MG63 (cell line): ENCODE data around the gene TENT4A. TPM values are rescaled to one million over a fixed set of nuclear protein-coding genes. Genes with fewer than 3 reads are reported as not detected.
A peak's percentile ranks its signal among the peaks of the same experiment; 100 is the strongest.

ENCODE experiments used
- DNase-seq: peaks from one replicate; pipeline ENCODE4 v3.0.0-alpha.2; 2020
- H3K27me3 ChIP-seq: fragments of 250-450 bp; sonication (Bioruptor Pico); 2 replicates; pipeline ENCODE4 v1.5.1; 2020; ENCODE audit warnings: mild to moderate bottlenecking, moderate library complexity
- H3K36me3 ChIP-seq: fragments of 250-450 bp; sonication (Bioruptor Pico); 2 replicates; pipeline ENCODE4 v1.5.1; 2020; ENCODE audit warnings: mild to moderate bottlenecking, moderate library complexity
- H3K4me3 ChIP-seq: fragments of 250-450 bp; sonication (Bioruptor Pico); 2 replicates; pipeline ENCODE4 v1.5.1; 2020; ENCODE audit warnings: mild to moderate bottlenecking, moderate library complexity
- H3K9me3 ChIP-seq: fragments of 250-450 bp; sonication (Bioruptor Pico); 2 replicates; pipeline ENCODE4 v1.5.1; 2020; ENCODE audit warnings: mild to moderate bottlenecking, moderate library complexity
- total RNA-seq: library from RNA; depleted of rRNA; stranded (reverse); fragments of >200 nt; shearing (Covaris generic); gene quantifications from 2 replicates; pipeline ENCODE4 v1.2.3, GENCODE V29; 2014; ENCODE audit warnings: low replicate concordance

TENT4A gene
- total RNA-seq, 1 experiment from 2014 or later: 9.9 TPM

GRCh38 chr5:6733411-6734242, 20.4 kb downstream of the TENT4A start:
- H3K4me3 ChIP-seq: no peak overlapping the region
- no peaks in the 10 kb centered on the region for H3K9me3 ChIP-seq
- no peaks in the 10 kb centered on the region for H3K27me3 ChIP-seq
- peak; percentile 65 for DNase-seq
- peaks cover 40% of the 10 kb centered on the region for H3K36me3 ChIP-seq

DNA sequence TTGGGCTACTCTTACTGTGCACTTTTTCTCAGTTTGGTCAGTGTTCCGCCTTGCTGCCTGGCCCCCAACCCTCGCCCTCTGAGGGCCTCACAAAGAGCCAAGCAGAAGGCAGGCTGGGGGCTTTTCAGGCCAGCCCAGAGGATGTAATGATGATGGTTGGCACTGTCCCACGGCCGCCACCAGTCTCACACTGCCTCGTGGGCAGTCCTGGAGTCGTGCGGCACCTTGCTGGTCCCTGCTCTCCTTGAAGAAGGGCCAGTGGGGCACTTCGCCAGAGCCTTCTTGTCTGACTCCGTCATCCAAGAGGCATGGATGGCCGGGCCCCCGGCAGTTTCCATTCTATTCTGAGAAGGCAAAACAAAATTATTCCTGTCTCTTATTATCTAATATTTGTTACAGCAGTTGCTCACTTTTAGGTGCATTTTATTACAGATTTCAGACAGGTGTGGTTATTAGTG, 21.0 kb downstream of the TENT4A start:
- Histone ChIP-seq H3K9me3 (no peaks in the 10 kb centered on the region), H3K4me3 (no peak overlapping the region), H3K27me3 (no peaks in the 10 kb centered on the region), H3K36me3 (peaks cover 43% of the 10 kb centered on the region)
- DNase-seq: no peak

GRCh38 chr5:6734781-6735180, 21.5 kb downstream of the TENT4A start:
- H3K36me3 ChIP-seq: peaks cover 43% of the 10 kb centered on the region
- H3K4me3 ChIP-seq: no peak overlapping the region
- no peaks in the 10 kb centered on the region for H3K27me3 ChIP-seq
- DNase-seq: no peak
- H3K9me3 ChIP-seq: no peaks in the 10 kb centered on the region

DNA sequence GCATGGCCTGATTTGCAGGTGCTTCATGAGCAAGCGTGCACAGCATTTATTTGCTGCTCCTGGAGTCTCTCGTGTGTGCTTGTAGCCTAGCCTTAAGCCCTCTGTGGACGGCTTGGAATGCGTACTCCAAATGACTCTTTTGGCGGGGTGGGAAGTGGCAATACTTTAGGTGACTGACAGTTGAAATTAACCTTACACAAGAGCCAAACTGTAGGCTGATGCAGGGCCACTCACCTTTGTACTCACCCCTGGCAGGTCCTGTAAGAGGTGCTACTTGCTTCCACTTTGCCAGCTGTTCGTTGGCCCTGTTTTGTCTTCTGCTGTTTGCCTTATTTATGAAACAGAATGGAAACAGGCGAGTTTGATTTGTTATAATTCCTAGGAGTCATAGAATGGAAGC, 22.9 kb downstream of the TENT4A start:
- no peak for DNase-seq
- H3K36me3 ChIP-seq: peaks cover 53% of the 10 kb centered on the region

DNA sequence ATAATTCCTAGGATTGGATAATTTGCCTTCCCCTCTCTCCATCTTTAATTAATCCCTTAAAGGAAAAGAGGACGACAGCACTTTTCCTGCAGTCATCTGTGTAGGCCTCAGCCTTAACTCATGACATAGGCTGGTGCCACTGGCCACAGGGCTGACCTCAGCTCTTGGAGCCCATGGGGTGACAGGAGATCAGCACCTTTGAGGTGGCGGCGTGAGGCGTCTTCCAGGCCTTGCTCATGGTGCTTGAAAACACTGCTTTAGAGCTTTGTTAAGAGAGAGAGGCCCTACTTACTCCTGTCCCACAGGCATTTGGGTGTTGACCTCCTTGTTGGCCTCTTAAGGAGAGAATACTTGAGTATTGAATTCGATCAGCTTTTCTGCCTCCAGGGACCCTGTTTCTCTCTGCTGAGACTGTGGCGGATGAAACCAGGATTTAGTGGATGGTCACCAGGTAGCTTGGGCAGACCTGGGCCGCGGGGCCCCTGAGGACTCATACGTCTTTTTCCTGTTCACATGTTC, 23.4 kb downstream of the TENT4A start:
- H3K36me3 ChIP-seq: peaks cover 58% of the 10 kb centered on the region
- DNase-seq: no peak

More for the DNA sequence above, 22.9 kb downstream of the TENT4A start:
- Histone ChIP-seq H3K27me3 (no peaks in the 10 kb centered on the region), H3K9me3 (no peaks in the 10 kb centered on the region), H3K4me3 (no peak overlapping the region)

GRCh38 chr5:6737043-6737941, 24.1 kb downstream of the TENT4A start:
- no peaks in the 10 kb centered on the region for H3K9me3 ChIP-seq
- no peak overlapping the region for H3K4me3 ChIP-seq
- DNase-seq: no peak
- H3K36me3 ChIP-seq: peaks cover 65% of the 10 kb centered on the region
- no peaks in the 10 kb centered on the region for H3K27me3 ChIP-seq

More for the DNA sequence above, 23.4 kb downstream of the TENT4A start:
- H3K4me3 ChIP-seq: no peak overlapping the region
- no peaks in the 10 kb centered on the region for H3K27me3 ChIP-seq
- H3K9me3 ChIP-seq: no peaks in the 10 kb centered on the region

DNA sequence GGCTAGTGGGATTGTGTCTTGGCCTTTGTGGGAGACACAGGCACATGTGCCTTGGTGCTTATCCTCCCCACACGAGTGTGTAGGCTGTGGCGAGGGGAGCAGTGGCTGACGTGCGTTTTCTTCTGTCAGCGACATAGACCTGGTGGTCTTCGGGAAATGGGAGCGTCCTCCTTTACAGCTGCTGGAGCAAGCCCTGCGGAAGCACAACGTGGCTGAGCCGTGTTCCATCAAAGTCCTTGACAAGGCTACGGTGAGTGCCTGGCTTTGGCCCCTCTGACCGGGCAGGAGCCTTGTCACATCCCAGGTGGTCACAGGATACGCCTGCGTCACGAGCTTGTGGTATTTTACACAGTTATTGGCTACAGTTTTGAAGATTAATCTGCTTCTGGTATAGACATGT, 26.4 kb downstream of the TENT4A start:
- Histone ChIP-seq H3K9me3 (no peaks in the 10 kb centered on the region), H3K4me3 (no peak overlapping the region), H3K36me3 (peaks cover 86% of the 10 kb centered on the region), H3K27me3 (no peaks in the 10 kb centered on the region)
- no peak for DNase-seq

- Histone ChIP-seq H3K27me3 (no peaks in the 10 kb centered on the region), H3K9me3 (no peaks in the 10 kb centered on the region), H3K36me3 (peaks cover 94% of the 10 kb centered on the region), H3K4me3 (no peak overlapping the region)
- no peak for DNase-seq
These were observed 27.4 kb downstream of the TENT4A start for GRCh38 chr5:6740586-6741150.

- H3K36me3 ChIP-seq: peaks cover 95% of the 10 kb centered on the region
- no peaks in the 10 kb centered on the region for H3K9me3 ChIP-seq
- no peak for DNase-seq
- H3K27me3 ChIP-seq: no peaks in the 10 kb centered on the region
- no peak overlapping the region for H3K4me3 ChIP-seq
These were observed 29.0 kb downstream of the TENT4A start for GRCh38 chr5:6742081-6742758.

DNA sequence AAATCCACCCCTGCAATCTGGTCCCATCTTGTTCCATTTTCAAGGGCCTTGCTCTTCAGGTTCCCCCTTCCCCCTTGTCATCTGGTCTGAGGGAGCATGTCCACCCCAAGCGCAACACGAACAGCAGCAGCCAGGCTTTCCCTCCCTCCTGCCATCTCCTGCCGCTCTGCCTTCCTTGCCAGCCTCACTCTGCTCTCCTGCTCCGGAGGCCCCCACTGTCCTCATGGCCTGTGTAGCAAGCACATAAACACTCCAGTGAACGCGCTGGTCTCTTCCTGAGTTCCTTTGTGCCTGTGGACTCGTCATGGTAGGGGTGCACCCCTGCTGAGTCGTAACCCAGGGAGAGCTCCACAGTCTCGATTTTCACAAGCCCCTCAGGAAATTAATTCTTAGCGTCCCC, 29.9 kb downstream of the TENT4A start:
- Histone ChIP-seq H3K36me3 (peaks cover 99% of the 10 kb centered on the region), H3K4me3 (no peak overlapping the region), H3K27me3 (no peaks in the 10 kb centered on the region), H3K9me3 (no peaks in the 10 kb centered on the region)
- no peak for DNase-seq

DNA sequence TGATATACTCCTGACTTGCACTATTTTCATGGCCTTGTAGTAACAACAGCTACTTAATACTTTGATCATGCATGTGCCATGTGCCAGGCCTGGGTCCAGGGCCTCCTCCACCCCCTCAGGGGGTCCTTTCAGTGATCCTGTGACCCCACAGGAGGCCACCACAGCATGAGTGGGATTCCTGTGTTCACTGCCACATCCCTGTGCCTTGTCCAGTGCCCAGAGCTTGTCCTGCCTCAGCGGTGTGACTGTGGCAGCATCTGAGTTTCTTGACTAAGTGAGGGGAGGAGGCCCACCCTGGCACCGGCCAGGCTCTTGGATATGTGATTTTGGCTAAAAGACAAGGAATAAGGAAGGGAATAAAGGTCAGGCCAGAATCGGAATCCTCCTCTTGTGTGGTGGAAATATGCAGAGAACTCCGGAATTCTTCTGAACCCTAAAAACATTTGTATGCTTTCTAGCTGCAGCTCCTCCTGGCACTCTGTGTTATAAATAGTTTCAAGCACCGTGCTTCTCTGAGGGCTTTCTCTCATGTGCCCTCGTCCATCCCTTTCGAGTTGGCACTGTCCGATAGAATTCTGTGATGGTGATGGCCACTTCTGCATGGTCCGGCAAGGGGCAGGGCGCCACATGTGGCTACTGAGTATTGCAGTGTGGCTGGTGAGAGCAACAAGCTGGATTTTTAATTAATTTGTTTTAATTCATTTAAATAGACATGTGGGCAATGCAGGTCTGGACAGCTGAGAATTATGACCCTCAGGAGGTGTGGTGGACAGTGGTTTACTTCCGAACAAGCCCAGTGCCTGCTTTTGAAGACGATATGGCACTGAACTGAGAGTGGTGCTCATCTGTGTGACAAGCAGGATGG, 31.8 kb downstream of the TENT4A start:
- no peak for DNase-seq
- Histone ChIP-seq H3K27me3 (no peaks in the 10 kb centered on the region), H3K36me3 (peaks cover 99% of the 10 kb centered on the region), H3K9me3 (no peaks in the 10 kb centered on the region), H3K4me3 (no peak overlapping the region)

GRCh38 chr5:6745706-6746222, 32.5 kb downstream of the TENT4A start:
- DNase-seq: no peak
- peaks cover 99% of the 10 kb centered on the region for H3K36me3 ChIP-seq
- no peak overlapping the region for H3K4me3 ChIP-seq

GRCh38 chr5:6746244-6746643, 33.0 kb downstream of the TENT4A start:
- peaks cover 99% of the 10 kb centered on the region for H3K36me3 ChIP-seq

More at GRCh38 chr5:6745706-6746222, 32.5 kb downstream of the TENT4A start:
- Histone ChIP-seq H3K9me3 (no peaks in the 10 kb centered on the region), H3K27me3 (no peaks in the 10 kb centered on the region)

DNA sequence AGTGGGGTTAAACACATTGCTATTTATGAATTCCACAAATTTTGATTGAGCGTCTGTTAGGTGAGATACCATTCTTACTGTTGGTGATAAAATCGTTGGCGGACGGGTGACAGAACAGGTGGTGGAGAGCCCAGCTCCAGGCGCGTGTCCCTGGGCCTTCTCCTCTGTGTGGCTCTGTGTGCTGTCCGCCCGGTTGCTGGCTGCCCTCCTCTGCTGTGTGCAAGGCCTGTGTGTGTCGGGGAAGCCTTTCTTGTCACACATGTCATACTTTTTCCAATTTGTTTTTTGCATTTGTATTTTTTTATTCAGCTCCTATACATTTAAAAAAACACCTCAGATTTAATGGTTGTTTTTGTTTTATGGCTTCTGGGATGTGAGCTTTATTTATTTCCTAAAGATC, 33.9 kb downstream of the TENT4A start:
- no peaks in the 10 kb centered on the region for H3K9me3 ChIP-seq
- H3K36me3 ChIP-seq: peaks cover 99% of the 10 kb centered on the region
- no peaks in the 10 kb centered on the region for H3K27me3 ChIP-seq
- H3K4me3 ChIP-seq: no peak overlapping the region
- no peak for DNase-seq

More at GRCh38 chr5:6746244-6746643, 33.0 kb downstream of the TENT4A start:
- DNase-seq: no peak
- no peak overlapping the region for H3K4me3 ChIP-seq
- no peaks in the 10 kb centered on the region for H3K9me3 ChIP-seq
- H3K27me3 ChIP-seq: no peaks in the 10 kb centered on the region

- peaks cover 99% of the 10 kb centered on the region for H3K36me3 ChIP-seq
These were observed 34.9 kb downstream of the TENT4A start for GRCh38 chr5:6748142-6748541.

More at GRCh38 chr5:6748142-6748541, 34.9 kb downstream of the TENT4A start:
- H3K4me3 ChIP-seq: no peak overlapping the region
- no peaks in the 10 kb centered on the region for H3K27me3 ChIP-seq
- no peaks in the 10 kb centered on the region for H3K9me3 ChIP-seq
- no peak for DNase-seq
